ENCODE data around the gene ARL5C.

DNA sequence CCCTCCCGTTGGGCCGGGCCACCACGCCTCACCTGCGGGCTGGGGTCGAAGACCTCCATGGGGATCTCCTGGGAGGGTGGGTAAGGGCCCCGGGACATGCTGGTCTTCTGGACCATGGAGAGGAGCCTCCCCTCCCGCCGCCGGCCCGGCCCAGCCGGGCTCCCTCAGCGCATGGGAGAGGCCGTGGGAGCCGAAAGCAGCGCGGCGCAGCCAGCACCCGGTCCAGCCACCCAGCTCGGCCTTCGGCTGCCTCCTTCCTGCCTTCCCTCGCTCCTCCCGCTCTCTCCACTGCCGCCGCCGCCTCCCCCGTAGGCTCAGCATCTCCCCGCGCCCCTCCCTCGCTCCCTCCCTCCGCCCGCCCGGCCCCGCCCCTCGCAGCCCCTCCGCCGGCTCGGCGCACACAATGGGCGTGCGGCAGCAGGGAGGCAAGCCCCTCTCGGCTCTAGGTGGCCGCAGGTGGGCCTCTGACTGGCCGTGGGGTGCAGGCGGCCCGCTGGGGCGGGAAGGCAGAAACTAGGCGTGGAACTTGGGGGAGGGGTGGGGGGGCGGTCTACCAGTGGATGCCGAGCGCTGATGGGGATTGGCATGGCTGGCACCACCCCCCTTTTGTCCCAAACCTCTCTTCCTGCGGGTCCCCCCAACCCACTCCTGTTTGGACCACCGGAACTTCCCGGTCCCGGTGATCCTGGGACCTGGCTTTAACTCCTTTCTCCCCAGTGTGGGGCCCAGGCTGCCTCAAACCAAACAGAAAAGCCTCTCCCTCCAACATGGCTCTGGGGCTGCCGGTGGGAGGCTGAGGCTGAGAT lies 31.6 kb upstream of the ARL5C start, which contains the start of gene CACNB1:
- TF ChIP-seq, protein P1, sequence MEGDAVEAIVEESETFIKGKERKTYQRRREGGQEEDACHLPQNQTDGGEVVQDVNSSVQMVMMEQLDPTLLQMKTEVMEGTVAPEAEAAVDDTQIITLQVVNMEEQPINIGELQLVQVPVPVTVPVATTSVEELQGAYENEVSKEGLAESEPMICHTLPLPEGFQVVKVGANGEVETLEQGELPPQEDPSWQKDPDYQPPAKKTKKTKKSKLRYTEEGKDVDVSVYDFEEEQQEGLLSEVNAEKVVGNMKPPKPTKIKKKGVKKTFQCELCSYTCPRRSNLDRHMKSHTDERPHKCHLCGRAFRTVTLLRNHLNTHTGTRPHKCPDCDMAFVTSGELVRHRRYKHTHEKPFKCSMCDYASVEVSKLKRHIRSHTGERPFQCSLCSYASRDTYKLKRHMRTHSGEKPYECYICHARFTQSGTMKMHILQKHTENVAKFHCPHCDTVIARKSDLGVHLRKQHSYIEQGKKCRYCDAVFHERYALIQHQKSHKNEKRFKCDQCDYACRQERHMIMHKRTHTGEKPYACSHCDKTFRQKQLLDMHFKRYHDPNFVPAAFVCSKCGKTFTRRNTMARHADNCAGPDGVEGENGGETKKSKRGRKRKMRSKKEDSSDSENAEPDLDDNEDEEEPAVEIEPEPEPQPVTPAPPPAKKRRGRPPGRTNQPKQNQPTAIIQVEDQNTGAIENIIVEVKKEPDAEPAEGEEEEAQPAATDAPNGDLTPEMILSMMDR (IDR thresholded peaks at IDR 0.05; ENCODE audit: low read depth, low read length, missing input control) = no peak
- TF ChIP-seq GABPA (IDR thresholded peaks at IDR 0.05 in 1 of 2, conservative IDR thresholded peaks at IDR 0.05 in 1 of 2) (no peak), SP1 (IDR thresholded peaks at IDR 0.05) (no peak), JUND (IDR thresholded peaks at IDR 0.05) (no peak), YY1 (IDR thresholded peaks at IDR 0.05) (no peak), TAF1 (conservative IDR thresholded peaks at IDR 0.05) (no peak), EGR1 (IDR thresholded peaks at IDR 0.05; ENCODE audit: low read depth in 2 of 2) (no peak), REST (IDR thresholded peaks at IDR 0.05) (no peak), RXRA (IDR thresholded peaks at IDR 0.05) (no peak), MAX (IDR thresholded peaks at IDR 0.05) (no peak)
- TF ChIP-seq, protein P2, sequence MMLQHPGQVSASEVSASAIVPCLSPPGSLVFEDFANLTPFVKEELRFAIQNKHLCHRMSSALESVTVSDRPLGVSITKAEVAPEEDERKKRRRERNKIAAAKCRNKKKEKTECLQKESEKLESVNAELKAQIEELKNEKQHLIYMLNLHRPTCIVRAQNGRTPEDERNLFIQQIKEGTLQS (IDR thresholded peaks at IDR 0.05) = no peak
- TF ChIP-seq, protein P3, sequence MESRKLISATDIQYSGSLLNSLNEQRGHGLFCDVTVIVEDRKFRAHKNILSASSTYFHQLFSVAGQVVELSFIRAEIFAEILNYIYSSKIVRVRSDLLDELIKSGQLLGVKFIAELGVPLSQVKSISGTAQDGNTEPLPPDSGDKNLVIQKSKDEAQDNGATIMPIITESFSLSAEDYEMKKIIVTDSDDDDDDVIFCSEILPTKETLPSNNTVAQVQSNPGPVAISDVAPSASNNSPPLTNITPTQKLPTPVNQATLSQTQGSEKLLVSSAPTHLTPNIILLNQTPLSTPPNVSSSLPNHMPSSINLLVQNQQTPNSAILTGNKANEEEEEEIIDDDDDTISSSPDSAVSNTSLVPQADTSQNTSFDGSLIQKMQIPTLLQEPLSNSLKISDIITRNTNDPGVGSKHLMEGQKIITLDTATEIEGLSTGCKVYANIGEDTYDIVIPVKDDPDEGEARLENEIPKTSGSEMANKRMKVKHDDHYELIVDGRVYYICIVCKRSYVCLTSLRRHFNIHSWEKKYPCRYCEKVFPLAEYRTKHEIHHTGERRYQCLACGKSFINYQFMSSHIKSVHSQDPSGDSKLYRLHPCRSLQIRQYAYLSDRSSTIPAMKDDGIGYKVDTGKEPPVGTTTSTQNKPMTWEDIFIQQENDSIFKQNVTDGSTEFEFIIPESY (IDR thresholded peaks at IDR 0.05) = no peak

Data from liver (tissue), 3 donors.